PFSK-1 (cell line): ENCODE results near the gene NKX1-2.

Experiments used
- POLR2AphosphoS5 ChIP-seq: IDR thresholded peaks from 2 replicates; pipeline ENCODE4 v1.6.1; 2012; ENCODE audit warnings: low read depth, mild to moderate bottlenecking, control low read depth, low read length, moderate library complexity
- SIN3A ChIP-seq: IDR thresholded peaks from 2 replicates; pipeline ENCODE4 v1.6.1; 2012; ENCODE audit warnings: mild to moderate bottlenecking, low read length, moderate library complexity, borderline replicate concordance; ENCODE audit not compliant: insufficient read depth
- TF ChIP-seq, protein P1 (sequence below), 2 experiments: IDR thresholded peaks; 2 replicates each; pipeline versions ENCODE4 v1.6.1 to v1.8.0; 2011 to 2012; ENCODE audit warnings: low read depth in 2 of 2, low read length in 2 of 2, control low read depth in 1 of 2, inconsistent platforms in 1 of 2, mild to moderate bottlenecking in 1 of 2, moderate library complexity in 1 of 2; ENCODE audit not compliant: insufficient read depth in 1 of 2

DNA sequence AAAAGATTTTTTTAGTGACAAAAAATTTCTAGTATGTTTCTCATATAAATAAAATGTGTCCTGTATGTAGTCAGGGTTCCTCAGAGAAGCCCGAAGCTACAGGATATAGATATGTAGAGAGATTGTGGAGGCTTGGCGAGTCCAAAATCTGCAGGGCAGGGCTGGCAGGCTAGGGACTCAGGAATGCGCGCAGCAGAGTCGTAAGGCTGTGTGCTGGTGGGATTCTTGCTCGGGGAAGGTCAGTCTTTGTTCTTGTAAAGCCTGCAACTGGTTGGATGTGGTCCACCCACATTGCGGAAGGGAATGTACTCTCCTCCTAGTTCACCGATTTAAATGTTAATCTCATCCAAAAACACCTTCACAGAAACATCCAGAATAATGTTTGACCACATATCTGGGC is 42.4 kb upstream of the NKX1-2 start:
- TF ChIP-seq POLR2AphosphoS5 = no peak
- TF ChIP-seq, protein P1, sequence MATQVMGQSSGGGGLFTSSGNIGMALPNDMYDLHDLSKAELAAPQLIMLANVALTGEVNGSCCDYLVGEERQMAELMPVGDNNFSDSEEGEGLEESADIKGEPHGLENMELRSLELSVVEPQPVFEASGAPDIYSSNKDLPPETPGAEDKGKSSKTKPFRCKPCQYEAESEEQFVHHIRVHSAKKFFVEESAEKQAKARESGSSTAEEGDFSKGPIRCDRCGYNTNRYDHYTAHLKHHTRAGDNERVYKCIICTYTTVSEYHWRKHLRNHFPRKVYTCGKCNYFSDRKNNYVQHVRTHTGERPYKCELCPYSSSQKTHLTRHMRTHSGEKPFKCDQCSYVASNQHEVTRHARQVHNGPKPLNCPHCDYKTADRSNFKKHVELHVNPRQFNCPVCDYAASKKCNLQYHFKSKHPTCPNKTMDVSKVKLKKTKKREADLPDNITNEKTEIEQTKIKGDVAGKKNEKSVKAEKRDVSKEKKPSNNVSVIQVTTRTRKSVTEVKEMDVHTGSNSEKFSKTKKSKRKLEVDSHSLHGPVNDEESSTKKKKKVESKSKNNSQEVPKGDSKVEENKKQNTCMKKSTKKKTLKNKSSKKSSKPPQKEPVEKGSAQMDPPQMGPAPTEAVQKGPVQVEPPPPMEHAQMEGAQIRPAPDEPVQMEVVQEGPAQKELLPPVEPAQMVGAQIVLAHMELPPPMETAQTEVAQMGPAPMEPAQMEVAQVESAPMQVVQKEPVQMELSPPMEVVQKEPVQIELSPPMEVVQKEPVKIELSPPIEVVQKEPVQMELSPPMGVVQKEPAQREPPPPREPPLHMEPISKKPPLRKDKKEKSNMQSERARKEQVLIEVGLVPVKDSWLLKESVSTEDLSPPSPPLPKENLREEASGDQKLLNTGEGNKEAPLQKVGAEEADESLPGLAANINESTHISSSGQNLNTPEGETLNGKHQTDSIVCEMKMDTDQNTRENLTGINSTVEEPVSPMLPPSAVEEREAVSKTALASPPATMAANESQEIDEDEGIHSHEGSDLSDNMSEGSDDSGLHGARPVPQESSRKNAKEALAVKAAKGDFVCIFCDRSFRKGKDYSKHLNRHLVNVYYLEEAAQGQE (IDR thresholded peaks at IDR 0.05; ENCODE audit: insufficient read depth in 1 of 2, low read depth in 2 of 2, low read length in 2 of 2) = no peak
- TF ChIP-seq SIN3A = no peak
